Measurements from ENCODE around the gene TSG101. TPM values are rescaled to one million over a fixed set of nuclear protein-coding genes. Genes with fewer than 3 reads are reported as not detected.

The TSG101 gene
- total and polyA plus RNA-seq, 8 donors = 30.3 to 125 (median 65.6) TPM

- H3K4me3 ChIP-seq = peak overlapping the region; percentile 73 to 98 (median 86)
- peaks cover 0 to 19% (median 16%) of the 10 kb centered on the region in 4 donors for H3K36me3 ChIP-seq
- intact Hi-C loops (cut with DNase I; ENCODE audit: low total_unique reads) = no loop called here
- no peak for TF ChIP-seq EP300 (IDR thresholded peaks at IDR 0.05)
- no peak for TF ChIP-seq POLR2AphosphoS5 (IDR thresholded peaks at IDR 0.05)
- no peak for TF ChIP-seq CTCF (IDR thresholded peaks at IDR 0.05)
- no peak for TF ChIP-seq POLR2A (IDR thresholded peaks at IDR 0.05)
- no peaks in the 10 kb centered on the region for H3K27me3 ChIP-seq
- H3K9me3 ChIP-seq = no peaks in the 10 kb centered on the region
- peak in 1 of 2 donors; percentile 41 for DNase-seq
- peaks cover 18 to 45% (median 38%) of the 10 kb centered on the region in 4 donors for H3K4me1 ChIP-seq
- peak overlapping the region; percentile 41 to 97 (median 96) for H3K27ac ChIP-seq
- WGBS, 5 donors = 20 to 36% (median 28%) methylated on average over 5 of the region's 5 CpGs
Observed at GRCh38 chr11:18527512-18527911, 770 bp upstream of the TSG101 start.

GRCh38 chr11:18526130-18526520 lies 617 bp downstream of the TSG101 start:
- Histone ChIP-seq H3K9me3 (no peaks in the 10 kb centered on the region), H3K27ac (peak overlapping the region; percentile 93 to 98 (median 97)), H3K36me3 (peaks cover 0 to 10% (median 7%) of the 10 kb centered on the region in 4 donors), H3K27me3 (no peaks in the 10 kb centered on the region), H3K4me3 (peak overlapping the region; percentile 73 to 98 (median 86)), H3K4me1 (peaks cover 18 to 51% (median 42%) of the 10 kb centered on the region in 4 donors)
- TF ChIP-seq CTCF (IDR thresholded peaks at IDR 0.05) = no peak
- TF ChIP-seq EP300 (IDR thresholded peaks at IDR 0.05) = no peak
- no peak for TF ChIP-seq POLR2A (IDR thresholded peaks at IDR 0.05)
- no peak for TF ChIP-seq POLR2AphosphoS5 (IDR thresholded peaks at IDR 0.05)
- intact Hi-C loops (cut with DNase I; ENCODE audit: low total_unique reads) = no loop called here
- no peak for DNase-seq
- 0 to 1% (median 0%) methylated on average over 8 of the region's 8 CpGs for WGBS, 5 donors

GRCh38 chr11:18524248-18524647 lies 2.5 kb downstream of the TSG101 start:
- Histone ChIP-seq H3K36me3 (peaks cover 0 to 7% (median 2%) of the 10 kb centered on the region in 4 donors), H3K9me3 (no peaks in the 10 kb centered on the region), H3K4me3 (no peak overlapping the region), H3K4me1 (peaks cover 18 to 51% (median 42%) of the 10 kb centered on the region in 4 donors), H3K27ac (no peak overlapping the region), H3K27me3 (no peaks in the 10 kb centered on the region)
- DNase-seq = no peak
- intact Hi-C loops (cut with DNase I; ENCODE audit: low total_unique reads) = no loop called here
- TF ChIP-seq POLR2AphosphoS5 (IDR thresholded peaks at IDR 0.05) (no peak), POLR2A (IDR thresholded peaks at IDR 0.05) (no peak)
- 55 to 81% (median 79%) methylated on average over 1 of the region's 1 CpG for WGBS, 5 donors

GRCh38 chr11:18523084-18523483 lies 3.7 kb downstream of the TSG101 start:
- DNase-seq = no peak
- peaks cover 18 to 51% (median 42%) of the 10 kb centered on the region in 4 donors for H3K4me1 ChIP-seq
- WGBS, 5 donors = 63 to 73% (median 71%) methylated on average over 3 of the region's 3 CpGs
- no peak overlapping the region for H3K27ac ChIP-seq
- intact Hi-C loops (cut with DNase I; ENCODE audit: low total_unique reads) = no loop called here
- no peak overlapping the region for H3K4me3 ChIP-seq
- no peaks in the 10 kb centered on the region for H3K9me3 ChIP-seq
- peaks cover 0 to 17% (median 12%) of the 10 kb centered on the region in 4 donors for H3K36me3 ChIP-seq
- H3K27me3 ChIP-seq = no peaks in the 10 kb centered on the region
- TF ChIP-seq EP300 (IDR thresholded peaks at IDR 0.05) (no peak), CTCF (IDR thresholded peaks at IDR 0.05) (no peak), POLR2A (IDR thresholded peaks at IDR 0.05) (no peak), POLR2AphosphoS5 (IDR thresholded peaks at IDR 0.05) (no peak)

- TF ChIP-seq POLR2A (IDR thresholded peaks at IDR 0.05) (no peak), EP300 (IDR thresholded peaks at IDR 0.05) (no peak), POLR2AphosphoS5 (IDR thresholded peaks at IDR 0.05) (no peak), CTCF (IDR thresholded peaks at IDR 0.05) (no peak)
- DNase-seq = peak in 1 of 2 donors; percentile 20
- 50 to 66% (median 62%) methylated on average over 4 of the region's 4 CpGs for WGBS, 5 donors
Observed at GRCh38 chr11:18522388-18522787, 4.4 kb downstream of the TSG101 start.

More at GRCh38 chr11:18522388-18522787, 4.4 kb downstream of the TSG101 start:
- Histone ChIP-seq H3K36me3 (peaks cover 0 to 24% (median 19%) of the 10 kb centered on the region in 4 donors), H3K27ac (no peak overlapping the region), H3K4me1 (peaks cover 12 to 44% (median 35%) of the 10 kb centered on the region in 4 donors), H3K9me3 (no peaks in the 10 kb centered on the region), H3K27me3 (no peaks in the 10 kb centered on the region), H3K4me3 (no peak overlapping the region)
- intact Hi-C loops (cut with DNase I; ENCODE audit: low total_unique reads) = no loop called here
